ENCODE results near the gene NFASC.

NFASC gene

DNA sequence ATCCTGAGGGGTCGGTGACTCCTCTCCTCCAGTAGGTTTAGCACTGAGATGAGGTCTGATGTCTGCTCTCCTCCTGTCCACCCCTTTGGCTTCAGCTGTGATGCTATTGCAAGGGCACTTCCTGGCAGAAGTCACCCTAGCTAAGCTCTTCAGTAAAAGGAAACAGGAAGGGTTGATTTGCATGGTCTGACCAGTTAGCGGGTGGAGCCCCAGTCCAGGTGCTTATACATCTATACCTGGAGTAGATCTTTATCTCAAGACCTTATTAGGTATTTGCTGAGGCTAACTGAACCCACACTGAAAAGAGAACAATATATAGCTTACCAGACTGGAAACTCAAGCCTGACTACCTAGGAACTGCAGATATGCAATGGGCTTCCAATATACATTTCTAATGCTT, 28.9 kb upstream of the NFASC start:
- Mint-ChIP-seq H3K27me3 (ENCODE audit: low read depth) (peaks cover 3% of the 10 kb centered on the region), H3K4me3 (no peak overlapping the region), H3K9me3 (no peaks in the 10 kb centered on the region), H3K4me1 (ENCODE audit: low read depth) (no peaks in the 10 kb centered on the region), H3K36me3 (ENCODE audit: low read depth) (no peaks in the 10 kb centered on the region), H3K27ac (no peak overlapping the region)
- DNase-seq (ENCODE audit: low spot score) = no peak

DNA sequence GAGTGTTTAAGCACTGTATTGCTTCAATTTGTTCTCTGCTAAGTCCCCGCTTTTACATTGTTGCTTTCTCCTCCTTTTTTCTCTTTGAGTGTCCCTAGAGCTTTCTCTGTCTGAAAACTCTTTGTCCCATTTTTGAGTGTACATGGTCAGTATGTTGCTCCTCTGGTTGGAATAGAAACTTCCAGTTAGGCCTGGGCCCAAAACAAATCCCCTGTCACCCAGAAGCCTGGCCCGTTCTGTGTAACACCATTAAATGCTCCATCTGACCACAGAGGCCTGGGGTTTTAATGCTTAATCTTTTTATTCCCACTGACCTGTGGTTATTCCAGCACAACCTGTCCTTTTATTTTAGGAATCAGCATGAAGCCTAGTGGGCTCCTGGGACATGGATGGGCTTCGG, 28.3 kb upstream of the NFASC start:
- no peak for DNase-seq (ENCODE audit: low spot score)
- no peaks in the 10 kb centered on the region for H3K4me1 Mint-ChIP-seq (ENCODE audit: low read depth)
- H3K27ac Mint-ChIP-seq = no peak overlapping the region
- H3K9me3 Mint-ChIP-seq = no peaks in the 10 kb centered on the region
- no peak overlapping the region for H3K4me3 Mint-ChIP-seq
- peaks cover 3% of the 10 kb centered on the region for H3K27me3 Mint-ChIP-seq (ENCODE audit: low read depth)
- no peaks in the 10 kb centered on the region for H3K36me3 Mint-ChIP-seq (ENCODE audit: low read depth)

DNA sequence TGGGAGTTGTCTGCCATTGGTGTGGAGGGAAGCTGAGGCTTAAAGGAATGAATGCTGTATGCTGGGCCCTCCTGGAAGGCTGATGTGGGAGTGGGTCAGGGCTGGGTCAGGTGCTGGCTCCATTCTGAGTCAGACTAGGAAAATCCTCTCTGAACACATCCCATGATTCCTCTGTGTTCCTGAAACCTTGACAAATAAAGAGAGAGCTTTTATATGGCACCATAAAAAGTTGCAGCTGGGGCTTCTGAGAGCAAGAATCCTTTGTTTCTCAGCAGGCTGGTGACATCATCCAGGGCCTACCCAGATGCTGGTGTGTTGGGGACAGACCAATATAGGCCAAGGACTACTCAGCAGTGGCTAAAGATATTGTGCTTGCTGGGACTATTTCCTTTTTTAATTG, 27.8 kb upstream of the NFASC start:
- no peak for DNase-seq (ENCODE audit: low spot score)

DNA sequence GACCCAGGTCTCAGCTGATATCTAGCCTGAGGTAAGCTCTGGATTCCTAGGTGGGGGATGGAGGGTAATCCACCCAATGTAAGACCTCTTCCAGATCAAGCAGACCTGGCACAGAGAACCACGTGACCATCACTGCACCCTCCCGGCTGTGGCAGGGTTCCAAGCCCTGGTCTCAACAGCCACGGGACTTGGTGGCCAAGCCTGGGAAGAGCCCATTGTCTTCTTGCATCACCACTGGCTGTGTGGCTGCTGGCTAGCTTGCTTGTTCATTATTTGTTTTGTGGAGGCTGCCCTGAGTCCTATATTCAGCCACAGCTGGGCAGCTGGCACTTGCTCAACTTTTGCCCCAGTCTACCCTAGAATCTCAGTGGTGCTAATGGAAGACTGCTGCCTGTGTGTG, 24.1 kb upstream of the NFASC start:
- H3K4me1 Mint-ChIP-seq (ENCODE audit: low read depth) = no peaks in the 10 kb centered on the region
- DNase-seq (ENCODE audit: low spot score) = no peak
- peaks cover 3% of the 10 kb centered on the region for H3K27me3 Mint-ChIP-seq (ENCODE audit: low read depth)
- H3K9me3 Mint-ChIP-seq = no peaks in the 10 kb centered on the region
- H3K27ac Mint-ChIP-seq = no peak overlapping the region
- no peak overlapping the region for H3K4me3 Mint-ChIP-seq
- no peaks in the 10 kb centered on the region for H3K36me3 Mint-ChIP-seq (ENCODE audit: low read depth)

More for the DNA sequence above, 27.8 kb upstream of the NFASC start:
- Mint-ChIP-seq H3K27ac (no peak overlapping the region), H3K9me3 (no peaks in the 10 kb centered on the region), H3K4me1 (ENCODE audit: low read depth) (no peaks in the 10 kb centered on the region), H3K27me3 (ENCODE audit: low read depth) (peaks cover 3% of the 10 kb centered on the region), H3K36me3 (ENCODE audit: low read depth) (no peaks in the 10 kb centered on the region), H3K4me3 (no peak overlapping the region)

DNA sequence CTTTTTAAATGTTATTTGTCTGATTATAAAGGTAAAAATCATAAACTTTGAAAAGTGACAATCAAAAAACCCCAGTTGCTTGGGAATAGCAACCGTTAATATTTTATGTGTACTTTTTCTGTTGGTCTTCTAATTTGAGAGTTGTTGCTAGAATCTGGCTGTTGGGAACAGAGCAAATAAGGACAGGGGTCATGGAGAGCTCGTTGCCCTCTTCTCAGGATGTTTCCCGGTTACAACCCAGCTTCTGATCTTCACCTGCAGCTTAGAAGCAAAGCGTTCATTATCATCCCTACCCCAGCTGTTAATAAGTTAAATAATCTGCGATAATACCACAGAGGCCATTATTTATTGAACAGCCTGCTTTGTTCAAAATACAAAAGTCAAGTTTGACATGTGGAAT, 22.1 kb upstream of the NFASC start:
- Mint-ChIP-seq H3K4me3 (no peak overlapping the region), H3K27me3 (ENCODE audit: low read depth) (peaks cover 3% of the 10 kb centered on the region), H3K9me3 (no peaks in the 10 kb centered on the region), H3K4me1 (ENCODE audit: low read depth) (no peaks in the 10 kb centered on the region), H3K27ac (no peak overlapping the region), H3K36me3 (ENCODE audit: low read depth) (no peaks in the 10 kb centered on the region)
- no peak for DNase-seq (ENCODE audit: low spot score)

DNA sequence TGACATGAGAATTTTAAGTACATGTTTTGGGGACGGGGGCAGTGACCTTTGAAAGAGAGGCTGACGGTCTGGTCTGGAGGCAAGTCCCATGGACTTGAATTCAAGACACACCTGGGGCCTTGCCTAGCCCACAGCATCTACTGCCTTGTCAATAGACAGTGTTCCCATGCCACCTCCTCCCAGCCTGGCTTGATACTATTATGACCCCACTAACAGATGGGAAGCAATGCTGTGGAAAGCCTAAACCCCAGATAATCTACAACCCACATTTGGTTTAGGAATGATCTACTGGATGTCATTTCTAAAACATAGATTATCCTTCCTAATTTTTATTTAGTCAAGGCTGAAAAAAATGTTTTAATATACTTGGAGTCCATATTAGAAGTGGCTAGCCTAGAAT, 17.8 kb upstream of the NFASC start:
- DNase-seq (ENCODE audit: low spot score) = no peak
- H3K27me3 Mint-ChIP-seq (ENCODE audit: low read depth) = peaks cover 3% of the 10 kb centered on the region
- no peaks in the 10 kb centered on the region for H3K9me3 Mint-ChIP-seq
- H3K36me3 Mint-ChIP-seq (ENCODE audit: low read depth) = no peaks in the 10 kb centered on the region
- no peaks in the 10 kb centered on the region for H3K4me1 Mint-ChIP-seq (ENCODE audit: low read depth)
- no peak overlapping the region for H3K27ac Mint-ChIP-seq
- no peak overlapping the region for H3K4me3 Mint-ChIP-seq

DNA sequence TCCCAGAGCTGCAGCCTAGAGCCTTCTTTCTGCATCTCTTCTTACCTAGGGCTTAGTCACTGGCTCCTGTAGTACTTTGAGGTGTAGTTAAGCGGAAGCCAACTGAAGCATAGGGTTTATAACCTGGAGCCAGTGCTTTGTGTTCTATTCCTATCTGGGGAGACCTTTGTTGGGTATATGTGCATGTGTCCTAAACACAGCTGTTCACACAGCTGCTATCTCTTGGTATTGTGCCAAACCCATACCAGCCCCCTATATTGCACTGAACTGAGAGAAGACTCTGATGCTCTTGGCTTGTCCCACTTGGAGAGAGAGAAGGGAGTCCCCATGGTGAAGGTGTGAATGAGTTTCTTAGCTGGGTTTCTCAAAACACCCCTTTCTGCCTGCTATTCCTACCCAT, 17.2 kb upstream of the NFASC start:
- H3K9me3 Mint-ChIP-seq = no peaks in the 10 kb centered on the region
- no peaks in the 10 kb centered on the region for H3K36me3 Mint-ChIP-seq (ENCODE audit: low read depth)
- no peak overlapping the region for H3K27ac Mint-ChIP-seq
- DNase-seq (ENCODE audit: low spot score) = no peak
- H3K4me3 Mint-ChIP-seq = no peak overlapping the region
- no peaks in the 10 kb centered on the region for H3K4me1 Mint-ChIP-seq (ENCODE audit: low read depth)
- peaks cover 3% of the 10 kb centered on the region for H3K27me3 Mint-ChIP-seq (ENCODE audit: low read depth)

DNA sequence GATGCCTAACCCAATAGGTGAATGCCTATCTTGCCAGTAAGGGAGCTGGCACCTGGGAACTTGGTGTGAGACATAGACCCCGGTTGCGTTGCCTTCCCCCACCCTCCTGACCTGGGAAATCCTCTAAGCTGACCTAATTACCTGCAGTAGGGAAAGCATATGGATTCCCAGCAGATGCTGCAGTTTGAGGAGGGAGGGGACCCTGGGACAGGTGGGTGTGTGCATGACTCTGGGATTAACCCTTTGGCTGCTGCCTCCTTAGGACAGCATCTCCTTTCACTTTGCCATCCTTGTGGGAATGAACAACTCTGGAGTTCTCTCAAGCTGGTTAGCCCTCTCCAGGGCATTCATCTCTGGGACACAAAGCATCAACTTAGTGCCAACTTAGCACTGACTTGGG, 16.4 kb upstream of the NFASC start:
- no peak for DNase-seq (ENCODE audit: low spot score)
- Mint-ChIP-seq H3K36me3 (ENCODE audit: low read depth) (no peaks in the 10 kb centered on the region), H3K9me3 (no peaks in the 10 kb centered on the region), H3K27ac (no peak overlapping the region), H3K4me1 (ENCODE audit: low read depth) (no peaks in the 10 kb centered on the region), H3K27me3 (ENCODE audit: low read depth) (peaks cover 3% of the 10 kb centered on the region), H3K4me3 (no peak overlapping the region)

DNA sequence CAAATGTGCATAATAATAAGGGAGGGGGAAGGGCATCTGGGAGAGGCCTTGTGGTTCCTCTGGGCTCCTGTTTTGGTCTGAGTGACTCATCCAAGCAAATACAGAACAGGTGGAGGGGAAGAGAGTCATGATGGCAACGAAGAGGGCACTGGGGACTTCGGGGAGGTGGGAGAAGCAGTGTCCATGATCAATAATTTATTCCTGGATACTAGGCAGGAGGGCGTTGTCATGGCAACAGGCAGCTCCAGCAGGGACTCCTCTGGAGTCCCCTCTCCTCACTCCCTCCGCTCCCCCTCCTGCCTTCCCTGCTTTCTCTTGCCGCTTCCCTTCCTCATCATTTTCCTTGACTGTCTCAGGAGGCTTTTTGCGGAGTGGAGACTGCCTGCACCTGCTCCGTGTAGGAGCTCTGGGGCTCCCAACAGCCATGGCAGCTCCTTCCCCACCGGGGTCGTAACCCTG, 12.3 kb upstream of the NFASC start:
- Mint-ChIP-seq H3K9me3 (no peaks in the 10 kb centered on the region), H3K27ac (no peak overlapping the region), H3K4me1 (ENCODE audit: low read depth) (no peaks in the 10 kb centered on the region), H3K4me3 (no peak overlapping the region), H3K27me3 (ENCODE audit: low read depth) (peaks cover 3% of the 10 kb centered on the region), H3K36me3 (ENCODE audit: low read depth) (no peaks in the 10 kb centered on the region)
- DNase-seq (ENCODE audit: low spot score) = no peak

DNA sequence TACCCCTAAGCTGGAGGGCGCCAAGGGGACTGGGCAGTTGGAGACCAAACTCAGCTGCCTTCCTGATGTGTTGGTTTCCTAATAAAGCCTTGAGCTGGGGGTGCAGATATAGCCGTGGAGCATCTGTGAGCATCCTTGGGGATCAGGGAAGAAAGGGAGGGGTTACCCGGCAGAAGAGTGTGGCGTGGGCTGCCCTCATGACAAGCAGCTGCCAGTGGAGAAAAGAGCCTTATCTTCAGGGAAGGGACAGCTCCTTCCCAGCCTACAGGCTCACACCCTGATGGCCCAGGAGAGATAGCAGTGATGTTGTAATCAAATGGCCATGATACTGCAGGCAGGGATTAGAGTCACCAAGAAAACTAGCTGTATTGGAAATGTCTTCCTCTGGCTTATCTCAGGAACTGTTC, 10.8 kb upstream of the NFASC start:
- H3K4me3 Mint-ChIP-seq = no peak overlapping the region
- H3K27ac Mint-ChIP-seq = no peak overlapping the region
- H3K9me3 Mint-ChIP-seq = no peaks in the 10 kb centered on the region
- no peaks in the 10 kb centered on the region for H3K4me1 Mint-ChIP-seq (ENCODE audit: low read depth)
- peaks cover 3% of the 10 kb centered on the region for H3K27me3 Mint-ChIP-seq (ENCODE audit: low read depth)
- DNase-seq (ENCODE audit: low spot score) = no peak
- H3K36me3 Mint-ChIP-seq (ENCODE audit: low read depth) = no peaks in the 10 kb centered on the region

DNA sequence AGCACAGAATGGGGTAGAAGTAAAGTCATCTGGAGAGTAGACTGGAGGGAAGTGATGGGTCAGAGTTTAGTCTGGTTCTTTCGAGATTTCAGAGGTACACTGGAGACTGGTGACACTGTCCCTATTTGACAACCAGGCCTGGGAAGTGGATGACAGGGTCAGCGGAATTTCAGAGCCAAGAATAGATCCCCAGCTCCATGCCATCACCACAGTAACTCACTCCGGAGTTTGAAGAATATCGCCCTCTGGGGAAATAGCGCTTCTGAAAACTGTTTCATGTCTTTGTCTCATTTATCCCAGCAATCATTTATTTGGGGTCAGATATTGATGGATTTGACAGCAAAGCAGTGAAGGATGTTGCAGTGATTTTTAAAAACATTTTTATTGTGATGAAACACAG, 7.6 kb upstream of the NFASC start:
- H3K27me3 Mint-ChIP-seq (ENCODE audit: low read depth) = peaks cover 2% of the 10 kb centered on the region
- no peaks in the 10 kb centered on the region for H3K4me1 Mint-ChIP-seq (ENCODE audit: low read depth)
- no peak overlapping the region for H3K4me3 Mint-ChIP-seq
- H3K9me3 Mint-ChIP-seq = no peaks in the 10 kb centered on the region
- DNase-seq (ENCODE audit: low spot score) = no peak
- no peaks in the 10 kb centered on the region for H3K36me3 Mint-ChIP-seq (ENCODE audit: low read depth)
- H3K27ac Mint-ChIP-seq = no peak overlapping the region

DNA sequence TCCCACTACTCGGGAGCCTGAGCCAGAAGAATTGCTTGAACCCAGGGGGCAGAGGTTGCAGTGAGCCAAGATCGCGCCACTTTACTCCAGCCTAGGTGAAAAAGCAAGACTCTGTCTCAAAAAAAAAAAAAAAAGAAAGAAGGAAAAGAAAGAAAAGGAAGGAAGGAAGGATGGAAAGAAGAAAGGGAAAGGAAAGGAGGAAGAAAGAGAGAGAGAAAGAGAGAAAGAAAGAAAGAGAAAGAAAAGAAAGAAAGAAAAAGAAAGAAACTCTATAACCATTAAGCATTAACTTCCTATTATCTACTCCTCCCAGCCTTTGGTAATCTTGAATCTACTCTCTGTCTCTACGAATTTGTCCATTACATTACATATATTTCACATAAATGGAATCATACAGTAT, 6.9 kb upstream of the NFASC start:
- H3K27me3 Mint-ChIP-seq (ENCODE audit: low read depth) = peaks cover 2% of the 10 kb centered on the region
- H3K4me3 Mint-ChIP-seq = no peak overlapping the region
- no peaks in the 10 kb centered on the region for H3K36me3 Mint-ChIP-seq (ENCODE audit: low read depth)
- no peaks in the 10 kb centered on the region for H3K4me1 Mint-ChIP-seq (ENCODE audit: low read depth)
- H3K27ac Mint-ChIP-seq = no peak overlapping the region
- no peaks in the 10 kb centered on the region for H3K9me3 Mint-ChIP-seq
- no peak for DNase-seq (ENCODE audit: low spot score)

DNA sequence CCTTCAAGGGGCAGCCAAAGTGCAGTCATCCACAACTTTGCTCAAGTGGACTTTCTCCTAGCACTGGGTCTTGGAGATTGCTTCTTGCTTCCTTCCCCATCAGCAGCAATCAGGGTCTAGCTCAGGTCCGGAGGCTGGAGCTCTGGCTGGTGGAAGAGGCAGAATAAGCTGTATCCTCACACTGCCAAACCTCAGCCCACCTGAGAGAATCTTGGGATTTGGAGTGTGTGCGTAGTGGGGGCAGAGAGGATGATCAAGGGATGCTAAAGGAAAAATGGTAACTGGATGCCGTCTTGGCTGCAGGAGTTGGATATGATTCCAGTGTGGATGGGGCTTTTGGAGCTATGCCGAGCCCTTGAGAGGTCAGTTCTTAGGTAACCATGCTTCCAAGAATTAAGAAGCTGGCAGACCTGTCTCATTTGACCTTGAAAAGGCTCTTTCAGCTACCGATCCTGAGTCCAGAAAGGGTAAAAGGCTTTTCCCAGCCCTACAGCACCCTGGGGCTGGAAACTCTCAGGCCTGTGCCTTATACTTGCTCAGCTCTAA, 4.5 kb upstream of the NFASC start:
- H3K36me3 Mint-ChIP-seq (ENCODE audit: low read depth) = no peaks in the 10 kb centered on the region
- H3K4me3 Mint-ChIP-seq = no peak overlapping the region
- H3K9me3 Mint-ChIP-seq = no peaks in the 10 kb centered on the region
- no peak for DNase-seq (ENCODE audit: low spot score)
- H3K27me3 Mint-ChIP-seq (ENCODE audit: low read depth) = peaks cover 2% of the 10 kb centered on the region
- no peak overlapping the region for H3K27ac Mint-ChIP-seq
- no peaks in the 10 kb centered on the region for H3K4me1 Mint-ChIP-seq (ENCODE audit: low read depth)

DNA sequence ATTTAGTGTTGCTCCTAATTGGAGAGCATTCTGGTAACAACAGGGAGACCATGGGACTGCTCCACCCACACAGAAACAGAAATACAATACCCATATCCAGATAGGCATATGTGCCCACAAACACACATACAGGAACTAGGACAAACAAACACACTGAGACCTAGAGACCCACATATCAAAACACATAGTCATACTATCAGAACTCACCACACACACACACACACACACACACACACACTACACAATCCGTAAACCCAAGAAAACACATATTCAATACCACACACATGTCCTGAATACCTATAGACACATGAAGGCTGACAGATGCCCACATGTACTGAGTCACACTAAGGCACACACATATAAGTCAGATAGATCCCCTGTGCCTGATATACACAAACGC, 3.5 kb upstream of the NFASC start:
- Mint-ChIP-seq H3K4me3 (no peak overlapping the region), H3K27ac (no peak overlapping the region), H3K27me3 (ENCODE audit: low read depth) (peaks cover 2% of the 10 kb centered on the region)

DNA sequence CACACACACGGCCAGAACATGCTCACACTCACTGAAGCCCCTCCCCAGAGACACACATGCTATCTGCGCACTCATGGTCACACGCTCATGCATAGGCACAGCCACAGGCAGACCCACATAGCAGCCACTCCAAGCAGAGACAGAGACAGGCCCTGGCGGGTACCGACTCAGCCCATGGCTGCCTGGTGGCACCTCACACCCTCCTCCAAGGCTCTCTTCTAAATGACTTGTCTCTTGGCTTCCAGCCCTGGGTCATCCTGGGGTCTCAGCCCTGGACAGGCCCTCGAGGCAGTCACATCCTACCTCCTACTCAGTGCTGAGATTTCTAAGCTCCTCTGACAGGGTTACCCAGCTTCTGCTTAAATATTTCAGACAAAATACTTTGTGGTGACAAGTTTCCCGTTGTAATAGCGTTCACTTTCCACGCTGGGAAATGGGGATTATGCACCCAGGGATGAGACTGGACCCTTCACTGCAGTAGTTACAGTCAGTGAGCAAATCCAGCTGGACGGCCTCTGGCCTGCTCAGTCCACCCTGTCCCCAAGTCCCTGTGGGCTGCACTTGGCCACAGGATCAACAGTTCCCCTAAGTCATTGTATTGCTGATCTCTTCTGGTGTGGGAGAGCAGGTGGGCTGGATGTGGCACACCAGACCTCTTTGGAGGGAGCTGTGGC, 2.9 kb upstream of the NFASC start:
- Mint-ChIP-seq H3K4me3 (no peak overlapping the region), H3K36me3 (ENCODE audit: low read depth) (no peaks in the 10 kb centered on the region), H3K9me3 (no peaks in the 10 kb centered on the region), H3K27me3 (ENCODE audit: low read depth) (peaks cover 2% of the 10 kb centered on the region), H3K27ac (no peak overlapping the region), H3K4me1 (ENCODE audit: low read depth) (no peaks in the 10 kb centered on the region)
- no peak for DNase-seq (ENCODE audit: low spot score)

More for the DNA sequence above, 3.5 kb upstream of the NFASC start:
- Mint-ChIP-seq H3K36me3 (ENCODE audit: low read depth) (no peaks in the 10 kb centered on the region), H3K9me3 (no peaks in the 10 kb centered on the region), H3K4me1 (ENCODE audit: low read depth) (no peaks in the 10 kb centered on the region)
- DNase-seq (ENCODE audit: low spot score) = no peak

All from T-helper 2 cell treated with Interferon-gamma antibody and Interleukin-4, amounts not matched to agents 5 μg/mL and 100 μg/mL, for 36 hours (primary cell).